ENCODE results near the gene C1orf159.

Gene C1orf159

DNA sequence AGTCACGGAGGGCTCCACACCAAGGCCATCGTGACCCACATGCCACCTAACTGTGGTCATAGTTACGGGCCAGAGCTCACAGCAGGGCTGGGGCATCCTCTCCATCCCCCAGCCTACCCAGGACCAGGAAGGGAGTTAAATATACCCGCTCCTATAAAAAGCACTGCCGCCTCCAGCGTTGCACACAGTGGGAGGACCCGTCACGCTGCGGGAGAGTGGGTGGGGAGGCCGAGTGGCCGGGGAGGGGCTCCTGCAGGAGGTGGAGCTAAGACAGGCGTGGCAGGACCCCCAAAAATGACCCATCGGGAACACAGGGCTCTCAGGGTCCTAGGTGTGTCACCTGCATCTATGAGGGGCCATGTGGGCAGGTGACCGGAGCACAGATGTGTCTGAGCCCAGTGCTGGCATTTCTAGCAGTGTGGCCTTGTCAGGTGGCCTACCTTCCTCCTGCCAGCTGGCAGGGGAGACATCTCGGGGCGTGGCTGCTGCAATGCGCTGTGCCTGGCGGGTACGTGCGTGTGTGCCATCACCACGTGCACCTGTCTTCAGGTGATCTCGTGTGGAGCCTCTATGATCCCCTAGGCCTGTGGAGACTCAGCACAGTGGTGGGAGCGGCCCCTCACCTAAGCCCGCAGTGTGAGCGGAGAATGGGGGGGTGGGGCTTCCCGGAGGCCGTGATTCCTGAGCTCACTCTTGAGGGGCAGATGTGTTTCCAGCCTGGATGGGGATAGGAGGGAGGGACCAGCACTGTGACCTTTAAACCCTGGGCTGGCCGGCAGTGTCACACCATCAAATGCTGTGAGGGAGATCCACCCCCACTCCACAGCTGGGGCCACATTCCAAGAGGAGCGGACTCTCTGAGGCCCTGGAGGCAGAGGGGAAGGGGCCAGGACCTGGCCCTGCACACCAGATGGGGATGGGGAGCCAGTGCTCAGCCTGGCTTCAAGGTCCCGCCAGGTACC, 78.2 kb downstream of the C1orf159 start:
- FAIRE-seq: no peak
- no peak for DNase-seq (ENCODE audit: insufficient read length, low spot score)
- no peak for TF ChIP-seq CTCF (IDR thresholded peaks at IDR 0.05; ENCODE audit: insufficient read depth, missing control alignments)

DNA sequence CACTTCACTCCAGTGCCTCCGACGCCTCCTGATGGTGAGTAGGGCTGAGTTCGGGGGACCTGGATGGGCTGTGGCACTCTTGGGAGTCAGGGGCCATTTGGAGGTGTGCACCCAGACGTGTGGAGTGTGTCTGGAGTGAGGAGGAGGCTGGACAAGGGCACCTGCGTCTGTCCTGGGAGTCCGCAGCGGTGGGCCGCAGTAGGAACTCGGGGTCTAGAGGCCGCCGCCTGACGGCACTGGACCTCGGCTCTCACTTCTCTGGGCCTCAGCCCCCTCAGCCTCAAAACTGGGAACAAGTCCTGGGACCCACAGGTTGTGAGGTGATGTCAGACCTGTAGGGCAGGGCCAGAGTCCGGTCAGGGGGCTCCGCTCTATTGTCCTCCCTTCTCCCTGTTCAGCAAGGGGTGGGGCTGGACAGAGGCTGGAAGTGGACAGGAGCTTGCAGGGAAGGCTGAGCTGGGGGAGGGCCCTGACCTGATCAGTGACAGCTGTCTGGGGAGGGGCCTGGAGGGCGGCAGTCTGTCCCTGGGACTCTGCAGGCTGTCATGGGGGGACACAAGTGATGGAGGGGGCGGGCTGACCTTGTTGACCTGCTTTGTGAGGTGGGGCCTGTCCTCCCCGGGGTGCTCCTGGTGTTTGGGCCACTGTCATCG, 80.5 kb downstream of the C1orf159 start:
- TF ChIP-seq CTCF (IDR thresholded peaks at IDR 0.05; ENCODE audit: insufficient read depth, missing control alignments): no peak

GRCh38 chr1:1034439-1034781, 81.5 kb downstream of the C1orf159 start:
- FAIRE-seq (no peak), DNase-seq (ENCODE audit: insufficient read length, low spot score) (no peak)
- TF ChIP-seq CTCF (IDR thresholded peaks at IDR 0.05; ENCODE audit: insufficient read depth, missing control alignments): no peak

More for the DNA sequence above, 80.5 kb downstream of the C1orf159 start:
- no peak for FAIRE-seq
- no peak for DNase-seq (ENCODE audit: insufficient read length, low spot score)

DNA sequence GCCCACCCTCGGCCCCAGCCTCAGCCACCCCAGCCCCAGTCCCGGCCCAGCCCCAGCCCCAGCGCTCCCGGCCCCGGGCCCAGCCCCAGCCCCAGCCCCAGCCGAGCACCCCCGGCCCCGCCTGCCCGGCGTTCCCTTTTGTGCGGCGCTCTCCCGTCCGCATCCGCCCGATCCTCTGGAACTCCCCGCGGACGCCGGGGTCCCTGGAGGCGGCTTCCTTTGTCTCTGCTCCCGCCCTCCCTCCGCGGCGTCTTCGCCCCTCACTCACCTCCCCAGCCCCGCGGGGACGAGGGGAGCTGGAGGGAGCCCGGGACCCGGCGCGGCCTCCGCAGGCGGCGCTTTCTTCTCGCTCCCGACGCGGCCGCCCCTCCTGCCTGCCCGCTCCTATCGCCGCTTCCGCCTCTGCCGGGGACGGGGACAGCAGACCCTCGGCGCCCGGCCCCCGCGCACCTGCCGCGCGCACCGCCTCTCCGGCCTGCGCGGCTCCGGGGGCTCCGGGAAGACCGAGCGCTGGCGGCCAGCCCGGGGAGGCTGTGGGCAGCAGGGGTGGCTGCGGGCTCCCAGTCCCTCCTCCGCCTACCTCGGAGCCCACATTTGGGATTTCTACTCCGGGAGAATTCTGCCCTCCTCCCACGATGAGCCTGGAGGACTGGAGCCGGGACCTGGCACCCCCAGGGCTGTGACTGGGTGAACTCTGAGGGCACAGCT, 82.0 kb downstream of the C1orf159 start:
- TF ChIP-seq CTCF (IDR thresholded peaks at IDR 0.05; ENCODE audit: insufficient read depth, missing control alignments): no peak
- FAIRE-seq: no peak
- no peak for DNase-seq (ENCODE audit: insufficient read length, low spot score)

- TF ChIP-seq CTCF (IDR thresholded peaks at IDR 0.05; ENCODE audit: insufficient read depth, missing control alignments): peak; percentile 71
- peak; percentile 51 for DNase-seq (ENCODE audit: insufficient read length, low spot score)
- FAIRE-seq: no peak
Observed at GRCh38 chr1:1033009-1033587, 82.8 kb downstream of the C1orf159 start.

DNA sequence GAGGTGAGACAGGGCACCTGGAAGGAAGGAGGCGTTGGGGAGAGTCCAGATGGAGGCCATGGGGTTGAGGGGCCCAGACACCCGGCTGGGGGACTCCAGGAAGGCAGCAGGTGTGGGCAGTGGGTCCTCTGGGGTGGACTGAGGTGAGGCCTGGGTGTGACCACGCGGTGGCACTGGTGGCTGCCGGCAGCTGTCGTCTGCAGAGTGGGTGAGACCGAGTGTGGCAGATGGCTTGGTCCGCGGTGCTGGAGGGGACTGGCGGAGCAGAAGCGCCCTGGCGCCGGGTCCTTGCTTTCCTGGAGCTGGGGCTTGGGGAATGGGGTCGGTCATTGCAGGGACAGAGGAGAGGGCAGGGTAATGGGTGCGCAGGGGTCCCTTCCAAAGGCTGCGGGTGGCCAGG, 83.5 kb downstream of the C1orf159 start:
- TF ChIP-seq CTCF (IDR thresholded peaks at IDR 0.05; ENCODE audit: insufficient read depth, missing control alignments): peak; percentile 26
- FAIRE-seq (no peak), DNase-seq (ENCODE audit: insufficient read length, low spot score) (no peak)

All from D721Med (cell line).